HCT116 (cell line): ENCODE data around the gene VSTM2B. TPM values are rescaled to one million over a fixed set of nuclear protein-coding genes. Genes with fewer than 3 reads are reported as not detected.

Source experiments
- ATAC-seq: fragments of 200-7000 bp; cut with Tn5 transposase; 2 replicates; pipeline ENCODE4 v1.9.1; 2020; ENCODE audit warnings: mild to moderate bottlenecking, moderate library complexity
- BruUV-seq: library from RNA; stranded (reverse); fragments of 400-500 nt; replicated peaks from 2 replicates; lab custom pipeline; 2021; lab: Mats Ljungman, UMichigan
- CTCF ChIA-PET: fragments of 300-600 bp; sonication (Branson Sonifier 250); formaldehyde crosslinking; loops from one replicate; lab custom pipeline; 2021; ENCODE audit warnings: antibody characterized with exemption; lab: Charles Lee
- POLR2A ChIA-PET: fragments of 300-600, 350-600 bp; sonication (Branson Sonifier 250); formaldehyde crosslinking; loops from one replicate; lab custom pipeline; 2021; ENCODE audit warnings: antibody characterized with exemption; lab: Charles Lee
- RAD21 ChIA-PET, 2 experiments: fragments of 300-600 bp; sonication (Branson Sonifier 250); formaldehyde crosslinking; loops; one replicate each; lab custom pipeline; 2023; ENCODE audit warnings: low total read pairs in 2 of 2; ENCODE audit not compliant: uncharacterized antibody in 2 of 2, unreplicated experiment in 2 of 2, low non-redundant PET in 1 of 2; lab: Charles Lee
- DNase-seq: peaks from one replicate; pipeline ENCODE4 v3.0.0-alpha.2; 2010; ENCODE audit warnings: low read depth, low spot score
- H2AFZ ChIP-seq: fragments of 200-600 bp; shearing (Covaris generic), sonication (generic); 2 replicates; pipeline ENCODE4 v1.6.1; 2017; ENCODE audit warnings: low read depth, mixed run types, mixed read lengths, antibody characterized with exemption, low read length; ENCODE audit not compliant: poor library complexity, severe bottlenecking
- H3K27ac ChIP-seq: 2 replicates; pipeline ENCODE4 v1.5.1; 2012; ENCODE audit warnings: low read depth, low read length
- H3K27me3 ChIP-seq: fragments of 200-600 bp; sonication (generic); 2 replicates; pipeline ENCODE4 v1.6.1; 2016; ENCODE audit warnings: mixed run types, low read length, mixed read lengths; ENCODE audit not compliant: insufficient read depth
- H3K36me3 ChIP-seq, 2 experiments: fragments of 200-500 bp in 1 of 2; fragments of 200-600 bp in 1 of 2; sonication (Bioruptor generic) in 1 of 2; sonication (generic) in 1 of 2; 2 replicates each; pipeline versions ENCODE4 v1.5.1 to v1.6.1; 2014 to 2016; ENCODE audit warnings: low read length in 2 of 2, inconsistent platforms in 1 of 2, mixed read lengths in 1 of 2, mixed run types in 1 of 2; ENCODE audit not compliant: insufficient read depth in 2 of 2, control insufficient read depth in 1 of 2
- H3K4me1 ChIP-seq, 2 experiments: fragments of 200-600 bp in 1 of 2; sonication (generic) in 1 of 2; 2 replicates each; pipeline versions ENCODE4 v1.5.1 to v1.6.1; 2012 to 2017; ENCODE audit warnings: low read length in 2 of 2, inconsistent platforms in 1 of 2, mild to moderate bottlenecking in 1 of 2, mixed read lengths in 1 of 2, mixed run types in 1 of 2, moderate library complexity in 1 of 2; ENCODE audit not compliant: insufficient read depth in 2 of 2, control insufficient read depth in 1 of 2
- H3K4me2 ChIP-seq: fragments of 200-600 bp; sonication (generic); 2 replicates; pipeline ENCODE4 v1.6.1; 2017; ENCODE audit warnings: mixed run types, low read length, mixed read lengths
- H3K4me3 ChIP-seq, 2 experiments: fragments of 200-600 bp in 1 of 2; sonication (generic) in 1 of 2; replicated peaks in 1 of 2; 2 replicates each; pipeline ENCODE4 v1.5.1; 2011 to 2016; ENCODE audit warnings: low read length in 2 of 2, control low read depth in 1 of 2, low read depth in 1 of 2, mild to moderate bottlenecking in 1 of 2, mixed read lengths in 1 of 2, mixed run types in 1 of 2
- H3K79me2 ChIP-seq: fragments of 200-600 bp; sonication (generic); 2 replicates; pipeline ENCODE4 v1.6.1; 2017; ENCODE audit warnings: mild to moderate bottlenecking, mixed run types, low read length, moderate library complexity, mixed read lengths; ENCODE audit not compliant: insufficient read depth
- H3K9ac ChIP-seq: fragments of 200-600 bp; sonication (generic); 2 replicates; pipeline ENCODE4 v1.6.1; 2016; ENCODE audit warnings: low read length, mixed read lengths
- H3K9me2 ChIP-seq: fragments of 200-600 bp; sonication (generic), shearing (Covaris generic); 2 replicates; pipeline ENCODE4 v1.6.1; 2017; ENCODE audit warnings: mixed run types, mild to moderate bottlenecking, moderate library complexity; ENCODE audit not compliant: insufficient read depth
- H3K9me3 ChIP-seq, 2 experiments: fragments of 200-500 bp in 1 of 2; fragments of 200-600 bp in 1 of 2; sonication (Bioruptor generic) in 1 of 2; sonication (generic) in 1 of 2; 2 replicates each; pipeline ENCODE4 v1.6.1; 2014 to 2017; ENCODE audit warnings: low read length in 2 of 2, mixed read lengths in 2 of 2, inconsistent platforms in 1 of 2, low read depth in 1 of 2, mild to moderate bottlenecking in 1 of 2, mixed run types in 1 of 2, moderate library complexity in 1 of 2; ENCODE audit not compliant: control insufficient read depth in 1 of 2, insufficient read depth in 1 of 2
- H4K20me1 ChIP-seq: fragments of 200-600 bp; sonication (generic), shearing (Covaris generic); 2 replicates; pipeline ENCODE4 v1.6.1; 2017; ENCODE audit warnings: mixed run types, mild to moderate bottlenecking, moderate library complexity; ENCODE audit not compliant: insufficient read depth
- CBX3 ChIP-seq: IDR thresholded peaks from 2 replicates; pipeline ENCODE4 v1.6.1; 2012; ENCODE audit warnings: low read depth
- CEBPB ChIP-seq: IDR thresholded peaks from 2 replicates; pipeline ENCODE4 v1.6.1; 2012; ENCODE audit warnings: low read depth
- CTCF ChIP-seq, 3 experiments: fragments of 200-600 bp in 1 of 3; sonication (generic) in 1 of 3; IDR thresholded peaks in 2 of 3; conservative IDR thresholded peaks in 1 of 3; 2 replicates each; pipeline ENCODE4 v1.5.1; 2012 to 2017; ENCODE audit warnings: low read depth in 2 of 3, low read length in 2 of 3, antibody characterized with exemption in 1 of 3, borderline replicate concordance in 1 of 3, control low read depth in 1 of 3, mild to moderate bottlenecking in 1 of 3, mixed read lengths in 1 of 3, mixed run types in 1 of 3, moderate library complexity in 1 of 3; ENCODE audit not compliant: insufficient read depth in 1 of 3
- EZH2phosphoT487 ChIP-seq: fragments of 200-600 bp; IDR thresholded peaks from 2 replicates; pipeline ENCODE4 v1.6.1; 2018; ENCODE audit warnings: antibody characterized with exemption, borderline replicate concordance
- MAX ChIP-seq: IDR thresholded peaks from 2 replicates; pipeline ENCODE4 v1.6.1; 2012
- POLR2A ChIP-seq: IDR thresholded peaks from 2 replicates; pipeline ENCODE4 v1.7.0; 2011; ENCODE audit warnings: borderline replicate concordance; ENCODE audit not compliant: insufficient read depth, insufficient read length; ENCODE audit errors: extremely low read depth
- REST ChIP-seq: IDR thresholded peaks from 2 replicates; pipeline ENCODE4 v1.6.1; 2012; ENCODE audit warnings: low read depth
- TCF7L2 ChIP-seq: IDR thresholded peaks from 2 replicates; pipeline ENCODE4 v1.7.0; 2011; ENCODE audit warnings: borderline replicate concordance, inconsistent platforms; ENCODE audit not compliant: insufficient read depth, insufficient read length; ENCODE audit errors: extremely low read depth
- ZNF274 ChIP-seq: fragments of 200-500 bp; sonication (Bioruptor generic); IDR thresholded peaks from 2 replicates; pipeline ENCODE4 v1.6.1; 2014; ENCODE audit warnings: mild to moderate bottlenecking, low read depth, low read length, inconsistent platforms
- intact Hi-C: fragments of 100-400 bp; cut with micrococcal nuclease; formaldehyde crosslinking; loops from 2 replicates; pipeline ENCODE4 v1.10.0; 2022
- total RNA-seq: library from RNA; stranded (reverse); gene quantifications from one replicate; pipeline ENCODE4 v1.2.1, GENCODE V29; 2021; ENCODE audit not compliant: unreplicated experiment

The VSTM2B gene
- total RNA-seq, 1 experiment from 2014 or later: not detected

DNA sequence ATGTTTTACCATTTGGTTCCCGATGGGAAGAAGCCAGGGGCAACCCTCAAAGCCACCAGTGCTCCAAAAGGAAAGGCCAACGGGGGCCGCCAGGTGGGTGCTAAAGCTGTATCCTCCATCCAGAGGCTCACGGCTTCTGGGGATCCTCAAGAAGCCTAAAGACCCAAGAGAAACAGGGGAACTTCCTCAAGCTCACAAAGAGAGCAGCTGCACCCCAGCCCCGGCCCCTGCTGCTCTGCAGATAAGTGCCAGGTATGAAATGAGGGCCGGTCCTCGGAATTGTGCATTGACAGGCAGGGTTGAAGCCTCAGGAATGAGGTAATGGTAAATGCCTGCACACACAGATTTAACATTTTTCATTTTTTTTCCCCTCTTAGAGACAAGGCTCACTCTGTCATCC, 72.2 kb downstream of the VSTM2B start:
- ChIA-PET POLR2A (no interaction called here), CTCF (no interaction called here), RAD21 (no interaction called here)
- no peak for DNase-seq
- BruUV-seq: no TSS peak
- H3K36me3 ChIP-seq: no peaks in the 10 kb centered on the region
- H3K9me3 ChIP-seq: no peaks in the 10 kb centered on the region
- TF ChIP-seq ZNF274: no peak
- no peak for TF ChIP-seq CBX3
- no peak for TF ChIP-seq CEBPB
- no peak for TF ChIP-seq EZH2phosphoT487
- TF ChIP-seq CTCF (IDR thresholded peaks at IDR 0.05 in 2 of 3, conservative IDR thresholded peaks at IDR 0.05 in 1 of 3; ENCODE audit: borderline replicate concordance in 1 of 3, insufficient read depth in 1 of 3, low read depth in 2 of 3, low read length in 2 of 3): no peak
- H3K4me2 ChIP-seq: no peak overlapping the region
- H4K20me1 ChIP-seq: no peaks in the 10 kb centered on the region
- H3K9me2 ChIP-seq: no peaks in the 10 kb centered on the region
- H3K79me2 ChIP-seq: no peaks in the 10 kb centered on the region
- no peak overlapping the region for H3K4me3 ChIP-seq
- no peak for ATAC-seq
- no peak overlapping the region for H3K27ac ChIP-seq
- H3K9ac ChIP-seq: no peak overlapping the region
- H2AFZ ChIP-seq: no peak overlapping the region
- intact Hi-C loops: loop anchor here (5.0 kb wide), 1 partner anchor 131 kb away; no protein-coding TSS in a partner anchor
- no peaks in the 10 kb centered on the region for H3K4me1 ChIP-seq
- H3K27me3 ChIP-seq: peaks cover 19% of the 10 kb centered on the region

DNA sequence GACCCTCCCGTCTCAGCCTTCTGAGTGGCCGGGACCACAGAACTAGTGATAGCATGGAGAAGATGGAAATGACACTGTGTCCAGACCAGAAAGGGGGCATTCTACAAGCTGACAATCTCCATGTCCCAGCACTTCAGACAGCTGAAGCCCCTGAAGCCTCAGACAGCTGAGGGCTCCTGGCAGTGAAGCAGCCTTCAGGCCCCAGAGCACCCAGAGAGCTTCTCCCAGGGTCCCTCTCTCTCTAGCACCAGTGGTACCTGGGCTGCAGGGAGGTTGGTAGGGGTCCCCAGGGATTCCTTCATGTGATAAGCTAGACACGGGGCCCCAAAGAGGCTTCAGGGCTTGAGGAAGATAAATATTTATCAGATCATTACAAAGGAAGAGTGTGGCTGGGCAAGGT, 72.7 kb downstream of the VSTM2B start:
- Histone ChIP-seq H4K20me1 (no peaks in the 10 kb centered on the region), H3K4me1 (no peaks in the 10 kb centered on the region), H3K4me2 (no peak overlapping the region), H2AFZ (no peak overlapping the region), H3K9me2 (no peaks in the 10 kb centered on the region), H3K27me3 (peaks cover 19% of the 10 kb centered on the region), H3K9ac (no peak overlapping the region), H3K4me3 (no peak overlapping the region), H3K27ac (no peak overlapping the region), H3K79me2 (no peaks in the 10 kb centered on the region), H3K9me3 (no peaks in the 10 kb centered on the region), H3K36me3 (no peaks in the 10 kb centered on the region)
- DNase-seq: no peak
- ChIA-PET CTCF (no interaction called here), POLR2A (no interaction called here), RAD21 (no interaction called here)
- TF ChIP-seq REST (no peak), MAX (no peak), CEBPB (no peak), CTCF (IDR thresholded peaks at IDR 0.05 in 2 of 3, conservative IDR thresholded peaks at IDR 0.05 in 1 of 3; ENCODE audit: borderline replicate concordance in 1 of 3, insufficient read depth in 1 of 3, low read depth in 2 of 3, low read length in 2 of 3) (no peak), TCF7L2 (no peak), POLR2A (no peak)
- intact Hi-C loops: loop anchor here (5.0 kb wide), 1 partner anchor 131 kb away; no protein-coding TSS in a partner anchor
- BruUV-seq: no TSS peak
- no peak for ATAC-seq
